ENCODE data around the gene NIM1K.

DNA sequence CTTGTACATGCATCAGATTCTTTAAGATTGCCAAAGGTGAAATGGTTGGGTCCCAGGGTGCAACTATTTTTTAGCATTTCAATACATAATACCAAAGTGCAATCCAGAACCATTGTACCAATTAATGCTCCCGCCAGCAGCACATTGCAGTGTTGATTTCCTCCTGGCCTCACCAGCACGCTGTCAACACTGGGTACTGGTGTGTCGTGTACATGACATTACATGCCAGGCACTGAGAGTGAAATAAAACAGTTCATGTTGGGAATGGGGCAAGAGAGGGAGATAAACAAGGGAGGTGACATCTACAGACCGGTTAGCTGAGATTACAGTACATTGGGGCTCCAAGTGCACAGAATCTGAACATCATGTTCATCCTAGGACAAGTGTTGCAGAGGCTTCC is 83.4 kb downstream of the NIM1K start:
- no peak for TF ChIP-seq POLR2A (IDR thresholded peaks at IDR 0.05; ENCODE audit: low read depth, low read length)
- TF ChIP-seq TAF1 (IDR thresholded peaks at IDR 0.05; ENCODE audit: borderline replicate concordance, low read depth, low read length) = no peak
